Osteocyte (in vitro differentiated cells): ENCODE results near the gene EIF4A2. TPM values are rescaled to one million over a fixed set of nuclear protein-coding genes. Genes with fewer than 3 reads are reported as not detected.

Source experiments
- DNase-seq: peaks from one replicate; pipeline ENCODE4 v3.0.0; 2021; ENCODE audit warnings: mixed read lengths; ENCODE audit not compliant: unreplicated experiment; ENCODE audit errors: extremely low spot score
- H3K27ac Mint-ChIP-seq: one replicate; pipeline ENCODE4 v1.8.0; 2021; ENCODE audit warnings: mild to moderate bottlenecking, mixed read lengths; ENCODE audit not compliant: unreplicated experiment
- H3K27me3 Mint-ChIP-seq: one replicate; pipeline ENCODE4 v1.8.0; 2021; ENCODE audit warnings: mixed read lengths; ENCODE audit not compliant: unreplicated experiment
- H3K36me3 Mint-ChIP-seq: one replicate; pipeline ENCODE4 v1.8.0; 2021; ENCODE audit warnings: mixed read lengths; ENCODE audit not compliant: unreplicated experiment
- H3K4me1 Mint-ChIP-seq: one replicate; pipeline ENCODE4 v1.8.0; 2021; ENCODE audit warnings: mixed read lengths; ENCODE audit not compliant: unreplicated experiment
- H3K4me3 Mint-ChIP-seq: one replicate; pipeline ENCODE4 v1.8.0; 2021; ENCODE audit warnings: mild to moderate bottlenecking, moderate library complexity, mixed read lengths; ENCODE audit not compliant: unreplicated experiment
- H3K9me3 Mint-ChIP-seq: one replicate; pipeline ENCODE4 v1.8.0; 2021; ENCODE audit warnings: mixed read lengths; ENCODE audit not compliant: unreplicated experiment
- total RNA-seq: library from RNA; stranded (reverse); gene quantifications from 2 replicates; pipeline ENCODE4 v1.2.1, GENCODE V29; 2021
- TF ChIP-seq, protein P1 (sequence below): fragments of 200-600 bp; sonication (generic); IDR thresholded peaks from 2 replicates; pipeline ENCODE4 v1.5.0; 2021; ENCODE audit warnings: antibody characterized with exemption, mild to moderate bottlenecking, moderate library complexity

Gene EIF4A2
- total RNA-seq, 1 donor from 2014 or later, result 408 TPM

DNA sequence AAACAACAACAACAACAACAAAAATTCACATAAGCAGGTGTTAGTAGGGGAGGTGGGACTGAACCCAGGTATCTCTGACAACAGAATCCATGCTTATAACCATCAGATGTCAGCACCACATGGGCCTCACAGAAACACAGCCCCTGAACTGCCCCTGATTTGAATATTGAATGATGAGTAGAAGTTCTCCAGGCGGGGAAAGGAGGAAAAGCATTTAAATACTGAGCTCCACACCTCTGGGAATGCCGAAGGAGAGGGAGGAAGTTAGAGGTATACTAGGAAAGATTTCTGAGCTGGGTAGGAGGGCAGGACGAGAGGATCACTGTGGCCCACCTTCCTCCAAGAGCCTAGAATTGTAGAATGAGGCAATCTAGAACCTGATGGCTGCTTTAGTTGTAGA lies 31.9 kb upstream of the EIF4A2 start:
- TF ChIP-seq, protein P1, sequence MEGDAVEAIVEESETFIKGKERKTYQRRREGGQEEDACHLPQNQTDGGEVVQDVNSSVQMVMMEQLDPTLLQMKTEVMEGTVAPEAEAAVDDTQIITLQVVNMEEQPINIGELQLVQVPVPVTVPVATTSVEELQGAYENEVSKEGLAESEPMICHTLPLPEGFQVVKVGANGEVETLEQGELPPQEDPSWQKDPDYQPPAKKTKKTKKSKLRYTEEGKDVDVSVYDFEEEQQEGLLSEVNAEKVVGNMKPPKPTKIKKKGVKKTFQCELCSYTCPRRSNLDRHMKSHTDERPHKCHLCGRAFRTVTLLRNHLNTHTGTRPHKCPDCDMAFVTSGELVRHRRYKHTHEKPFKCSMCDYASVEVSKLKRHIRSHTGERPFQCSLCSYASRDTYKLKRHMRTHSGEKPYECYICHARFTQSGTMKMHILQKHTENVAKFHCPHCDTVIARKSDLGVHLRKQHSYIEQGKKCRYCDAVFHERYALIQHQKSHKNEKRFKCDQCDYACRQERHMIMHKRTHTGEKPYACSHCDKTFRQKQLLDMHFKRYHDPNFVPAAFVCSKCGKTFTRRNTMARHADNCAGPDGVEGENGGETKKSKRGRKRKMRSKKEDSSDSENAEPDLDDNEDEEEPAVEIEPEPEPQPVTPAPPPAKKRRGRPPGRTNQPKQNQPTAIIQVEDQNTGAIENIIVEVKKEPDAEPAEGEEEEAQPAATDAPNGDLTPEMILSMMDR, result no peak
- Mint-ChIP-seq H3K27ac (no peak overlapping the region), H3K36me3 (no peaks in the 10 kb centered on the region), H3K4me1 (peaks cover 6% of the 10 kb centered on the region), H3K4me3 (no peak overlapping the region), H3K9me3 (no peaks in the 10 kb centered on the region), H3K27me3 (peaks cover 5% of the 10 kb centered on the region)
- DNase-seq, result no peak

DNA sequence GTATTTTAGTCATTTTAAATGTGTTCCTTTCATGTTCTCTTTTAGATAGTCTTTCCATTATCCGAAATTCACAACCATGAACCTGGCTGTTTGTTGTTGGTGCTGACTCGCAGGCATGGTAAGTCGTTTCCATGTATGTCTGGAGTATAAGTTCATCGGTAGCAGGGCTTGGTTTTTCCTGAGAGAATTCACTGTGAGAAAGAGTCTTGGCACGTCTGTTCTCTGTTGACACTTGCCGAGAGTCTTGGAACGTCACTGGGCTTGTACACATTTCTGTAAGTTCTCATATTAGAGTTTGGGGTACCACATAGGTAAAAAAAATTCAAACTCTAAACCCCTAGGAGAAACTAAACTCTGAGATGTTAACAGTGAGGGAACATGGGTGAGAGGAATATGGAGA lies 29.4 kb upstream of the EIF4A2 start:
- Mint-ChIP-seq H3K27ac (no peak overlapping the region), H3K27me3 (peaks cover 14% of the 10 kb centered on the region), H3K36me3 (no peaks in the 10 kb centered on the region), H3K4me3 (no peak overlapping the region), H3K4me1 (peaks cover 6% of the 10 kb centered on the region), H3K9me3 (no peaks in the 10 kb centered on the region)
- no peak for DNase-seq
- TF ChIP-seq, protein P1, result no peak

DNA sequence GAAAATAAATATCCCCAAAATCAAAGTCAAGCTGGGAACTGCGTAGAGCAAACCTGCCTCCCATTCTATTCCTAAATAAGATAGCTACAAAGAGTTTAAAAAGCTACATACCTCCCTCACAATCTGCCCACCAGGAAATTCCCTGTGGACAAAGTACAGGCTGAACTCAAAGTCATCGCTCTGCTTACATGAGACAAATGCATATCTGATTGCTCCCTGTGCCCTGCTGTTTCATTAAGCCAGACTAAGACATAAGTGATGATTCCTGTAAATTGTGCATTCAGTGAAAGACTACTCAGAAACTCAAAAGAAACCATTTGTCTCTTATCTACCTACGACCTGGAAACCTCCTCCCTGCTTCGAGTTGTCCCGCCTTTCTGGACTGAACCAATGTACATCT lies 28.5 kb upstream of the EIF4A2 start:
- H3K27me3 Mint-ChIP-seq, result peaks cover 14% of the 10 kb centered on the region
- H3K9me3 Mint-ChIP-seq, result no peaks in the 10 kb centered on the region
- no peak for DNase-seq
- TF ChIP-seq, protein P1, result no peak
- no peak overlapping the region for H3K27ac Mint-ChIP-seq
- peaks cover 6% of the 10 kb centered on the region for H3K4me1 Mint-ChIP-seq
- H3K4me3 Mint-ChIP-seq, result no peak overlapping the region
- no peaks in the 10 kb centered on the region for H3K36me3 Mint-ChIP-seq

DNA sequence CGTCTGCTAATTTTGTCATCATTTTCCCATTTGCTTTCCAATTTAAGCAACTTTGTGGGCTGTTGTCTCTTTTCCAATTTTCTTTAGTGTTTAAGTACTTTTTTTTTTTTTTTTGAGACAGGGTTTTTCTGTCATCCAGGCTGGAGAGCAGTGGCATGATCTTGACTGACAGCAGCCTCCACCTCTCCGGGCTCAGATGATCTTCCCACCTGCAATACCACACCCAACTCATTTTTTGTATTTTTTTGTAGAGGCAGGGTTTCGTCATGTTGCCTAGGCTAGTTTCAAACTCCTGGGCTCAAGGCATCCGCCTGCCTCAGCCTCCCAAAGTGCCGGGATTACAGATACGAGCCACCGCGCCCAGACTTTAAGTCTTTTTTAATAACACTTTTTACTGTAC lies 26.2 kb upstream of the EIF4A2 start:
- H3K27ac Mint-ChIP-seq, result no peak overlapping the region
- DNase-seq, result no peak
- peaks cover 12% of the 10 kb centered on the region for H3K27me3 Mint-ChIP-seq

DNA sequence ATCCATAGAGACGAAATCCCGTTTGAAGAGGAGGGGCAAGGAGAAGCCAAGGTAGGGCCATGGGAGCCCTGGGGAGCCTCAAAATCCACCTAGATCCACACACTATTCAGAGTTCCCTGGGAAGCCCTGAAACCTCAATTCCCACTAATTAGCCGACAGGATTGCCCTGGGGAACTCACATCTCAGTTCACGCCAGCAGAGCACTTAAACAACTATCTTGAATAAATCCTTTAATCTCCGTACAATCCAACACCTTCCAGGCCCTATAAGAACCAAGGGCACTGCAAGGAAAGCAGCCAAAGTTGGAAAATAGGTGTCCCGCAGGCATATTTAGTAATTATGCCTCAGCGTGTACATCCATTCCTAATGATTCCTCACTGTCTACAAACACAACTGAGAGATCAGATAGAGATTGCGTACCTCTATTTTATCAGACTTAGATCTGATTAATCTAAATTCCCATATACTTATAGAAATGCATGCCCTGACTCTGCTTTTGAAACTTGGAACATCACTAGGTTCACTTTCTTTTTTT lies 25.6 kb upstream of the EIF4A2 start:
- no peaks in the 10 kb centered on the region for H3K36me3 Mint-ChIP-seq
- peaks cover 6% of the 10 kb centered on the region for H3K4me1 Mint-ChIP-seq
- TF ChIP-seq, protein P1, result no peak
- H3K9me3 Mint-ChIP-seq, result no peaks in the 10 kb centered on the region
- no peak for DNase-seq
- H3K27me3 Mint-ChIP-seq, result peaks cover 12% of the 10 kb centered on the region
- H3K27ac Mint-ChIP-seq, result no peak overlapping the region
- no peak overlapping the region for H3K4me3 Mint-ChIP-seq

More for the DNA sequence above, 26.2 kb upstream of the EIF4A2 start:
- Mint-ChIP-seq H3K36me3 (no peaks in the 10 kb centered on the region), H3K4me3 (no peak overlapping the region), H3K4me1 (peaks cover 6% of the 10 kb centered on the region), H3K9me3 (no peaks in the 10 kb centered on the region)
- TF ChIP-seq, protein P1, result no peak
